Measurements from ENCODE around the gene RHBDL1. TPM values are rescaled to one million over a fixed set of nuclear protein-coding genes. Genes with fewer than 3 reads are reported as not detected.

Gene RHBDL1
- total RNA-seq, 1 donor from 2014 or later = 1.5 TPM

Other genes with a start within 250 kb of the RHBDL1 start
- gene CAPN15, start 148.0 kb upstream of the RHBDL1 start, total RNA-seq = 32.6 and 39.8 TPM in 2 replicates
- not detected in 2 replicates for gene PRR35, start 115.3 kb upstream of the RHBDL1 start, total RNA-seq
- 0.50 and 0.59 TPM in 2 replicates for gene NHLRC4, start 108.7 kb upstream of the RHBDL1 start, total RNA-seq
- gene PIGQ, start 105.7 kb upstream of the RHBDL1 start, total RNA-seq = 29.1 and 37.9 TPM in 2 replicates
- 18.1 and 22.2 TPM in 2 replicates for gene RAB40C, start 85.6 kb upstream of the RHBDL1 start, total RNA-seq
- 0.30 and 0.50 TPM in 2 replicates for gene WFIKKN1, start 44.7 kb upstream of the RHBDL1 start, total RNA-seq
- gene METTL26, start 39.4 kb upstream of the RHBDL1 start, total RNA-seq = 209 and 228 TPM in 2 replicates
- gene MCRIP2, start 33.8 kb upstream of the RHBDL1 start, total RNA-seq = 21.4 and 23.2 TPM in 2 replicates
- gene WDR90, start 26.3 kb upstream of the RHBDL1 start, total RNA-seq = 13.3 and 14.9 TPM in 2 replicates
- 56.0 and 63.4 TPM in 2 replicates for gene RHOT2, start 7.5 kb upstream of the RHBDL1 start, total RNA-seq
- 213 and 221 TPM in 2 replicates for gene STUB1, start 4.7 kb downstream of the RHBDL1 start, total RNA-seq
- 58.3 and 69.4 TPM in 2 replicates for gene JMJD8, start 8.7 kb downstream of the RHBDL1 start, total RNA-seq
- 12.3 and 13.2 TPM in 2 replicates for gene WDR24, start 14.7 kb downstream of the RHBDL1 start, total RNA-seq
- 0.17 and 0.45 TPM in 2 replicates for gene FBXL16, start 30.1 kb downstream of the RHBDL1 start, total RNA-seq
- 49.1 and 68.7 TPM in 2 replicates for gene METRN, start 39.4 kb downstream of the RHBDL1 start, total RNA-seq
- 30.3 and 33.7 TPM in 2 replicates for gene ANTKMT, start 45.5 kb downstream of the RHBDL1 start, total RNA-seq
- 0.67 and 1.5 TPM in 2 replicates for gene CCDC78, start 50.8 kb downstream of the RHBDL1 start, total RNA-seq
- gene HAGHL, start 51.4 kb downstream of the RHBDL1 start, total RNA-seq = 13.1 and 14.0 TPM in 2 replicates
- 22.0 and 26.4 TPM in 2 replicates for gene CIAO3, start 65.3 kb downstream of the RHBDL1 start, total RNA-seq
- gene MSLN, start 85.1 kb downstream of the RHBDL1 start, total RNA-seq = under 0.01 TPM in 1 of 2 replicates, not detected in the other
- gene RPUSD1, start 112.7 kb downstream of the RHBDL1 start, total RNA-seq = 29.1 and 36.0 TPM in 2 replicates
- 29.8 and 32.7 TPM in 2 replicates for gene CHTF18, start 112.9 kb downstream of the RHBDL1 start, total RNA-seq
- gene GNG13, start 125.1 kb downstream of the RHBDL1 start, total RNA-seq = not detected in 2 replicates